Placental pericyte (primary cell): ENCODE results near the gene CXorf66. TPM values are rescaled to one million over a fixed set of nuclear protein-coding genes. Genes with fewer than 3 reads are reported as not detected.

Experiments
- small RNA-seq: library from RNA; depleted of rRNA; stranded (forward); fragments of <200 nt; gene quantifications from one replicate; pipeline ENCODE3, GENCODE V24; 2012; ENCODE audit warnings: low replicate concordance
- total RNA-seq: library from RNA; depleted of rRNA; stranded (reverse); fragments of >200 nt; gene quantifications from 2 replicates; pipeline ENCODE4 v1.2.3, GENCODE V29; 2012

Gene CXorf66
- not detected in 2 replicates for total RNA-seq

GRCh38 chrX:139965421-139965820 lies at the start of gene CXorf66:
Gene CXorf66, minus strand, starts transcription at chrX:139965521. Its CDS starts 25 bp downstream, at chrX:139965496.

DNA sequence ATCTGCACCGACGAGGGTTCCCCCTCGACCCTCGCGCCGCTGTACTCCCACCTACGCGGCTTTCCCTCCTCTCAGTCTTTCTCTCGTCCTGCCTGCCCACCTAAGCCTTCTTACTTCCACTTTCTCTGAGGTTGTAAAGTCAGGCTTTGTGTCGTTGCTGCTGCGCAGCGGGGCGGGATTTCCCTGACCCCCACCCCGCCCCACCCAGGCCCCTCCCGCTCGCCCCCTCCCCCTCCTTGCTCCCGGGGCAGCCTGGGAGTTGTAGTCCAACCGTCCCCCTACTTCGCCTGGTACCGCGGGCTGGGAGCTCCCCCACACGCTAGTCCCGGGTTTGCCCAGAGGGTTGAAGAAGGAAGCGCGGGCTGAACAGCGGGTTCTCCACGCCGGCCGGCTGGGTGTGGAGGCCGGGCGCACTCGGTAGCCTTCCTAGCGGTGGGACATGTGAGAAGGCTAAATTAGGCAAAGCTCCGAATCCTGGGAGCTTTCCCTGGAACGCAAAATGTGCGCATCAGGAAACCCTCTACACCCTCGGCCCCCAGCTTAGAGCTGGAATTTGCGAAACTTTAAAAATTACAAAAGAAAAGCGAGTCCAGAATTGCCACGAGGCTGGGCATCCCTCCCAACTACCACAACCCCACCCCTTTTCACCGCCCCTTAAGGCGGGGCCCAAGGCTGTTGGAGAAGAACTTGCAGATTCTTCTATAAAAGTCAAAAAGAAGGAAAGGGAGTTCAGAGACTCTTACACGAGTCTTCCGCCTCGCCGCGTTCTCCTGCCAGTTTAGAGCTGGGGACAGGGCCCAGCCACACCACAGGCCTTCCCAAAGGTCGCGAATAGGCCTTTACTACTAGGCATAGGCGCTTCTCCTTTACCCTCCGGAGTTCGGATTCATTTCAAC lies 32.2 kb downstream of the CXorf66 start, which contains the start of gene ATP11C:
TSS of gene ATP11C (minus strand) at position 153 of the 896 bp plus-strand sequence. CDS start 1,011 bp downstream, outside the sequence.

Small RNA genes lying within 50 kb of the gene (small RNA-seq; reads per million reads assigned to genes)
- gene MIR505 (19.7 reads per million, percentile 97 among the genes with 10 or more reads in this experiment), gene RF00425 (not detected)

Other genes with a start within 250 kb of the CXorf66 start
- gene ATP11C, start 32.5 kb downstream of the CXorf66 start, total RNA-seq, result 39.8 and 47.7 TPM in 2 replicates